ENCODE results near the gene MYOCOS. TPM values are rescaled to one million over a fixed set of nuclear protein-coding genes. Genes with fewer than 3 reads are reported as not detected.

The MYOCOS gene
- total RNA-seq, 1 experiment from 2014 or later, result not detected

GRCh38 chr1:171595324-171595723 lies 26.7 kb upstream of the MYOCOS start:
- Histone ChIP-seq H3K36me3 (ENCODE audit: control insufficient read depth in 1 of 2, insufficient read depth in 2 of 2, low read length in 2 of 2) (peaks cover 12 to 23% of the 10 kb centered on the region in 2 experiments), H4K20me1 (ENCODE audit: insufficient read depth) (no peaks in the 10 kb centered on the region), H3K4me1 (ENCODE audit: control insufficient read depth in 1 of 2, insufficient read depth in 2 of 2, low read length in 2 of 2) (no peaks in the 10 kb centered on the region), H2AFZ (ENCODE audit: low read depth, low read length, poor library complexity, severe bottlenecking) (no peak overlapping the region), H3K9me3 (ENCODE audit: control insufficient read depth in 1 of 2, insufficient read depth in 1 of 2, low read depth in 1 of 2, low read length in 2 of 2) (no peaks in the 10 kb centered on the region), H3K4me2 (ENCODE audit: low read length) (no peak overlapping the region), H3K9ac (ENCODE audit: low read length) (no peak overlapping the region), H3K27me3 (ENCODE audit: insufficient read depth, low read length) (no peaks in the 10 kb centered on the region), H3K27ac (ENCODE audit: low read depth, low read length) (no peak overlapping the region), H3K4me3 (replicated peaks in 1 of 2; ENCODE audit: low read depth in 1 of 2, low read length in 2 of 2) (no peak overlapping the region), H3K79me2 (ENCODE audit: insufficient read depth, low read length) (no peaks in the 10 kb centered on the region), H3K9me2 (ENCODE audit: insufficient read depth) (no peaks in the 10 kb centered on the region)
- POLR2A ChIA-PET, result no interaction called here
- CTCF ChIA-PET, result no interaction called here
- intact Hi-C loops (cut with micrococcal nuclease), result no loop called here
- RAD21 ChIA-PET (ENCODE audit: low non-redundant PET in 1 of 2, low total read pairs in 2 of 2, uncharacterized antibody in 2 of 2, unreplicated experiment in 2 of 2), result no interaction called here
- TF ChIP-seq CTCF (IDR thresholded peaks at IDR 0.05 in 2 of 3, conservative IDR thresholded peaks at IDR 0.05 in 1 of 3; ENCODE audit: borderline replicate concordance in 1 of 3, insufficient read depth in 1 of 3, low read depth in 2 of 3, low read length in 2 of 3), result no peak
- peak; percentile 13; the same call in 1 of the 2 replicates for TF ChIP-seq POLR2AphosphoS5 (IDR thresholded peaks at IDR 0.05; ENCODE audit: low read depth, low read length)
- no peak for TF ChIP-seq ZBTB33 (IDR thresholded peaks at IDR 0.05; ENCODE audit: extremely low read depth, insufficient replicate concordance, low read length)
- no peak for TF ChIP-seq SRF (IDR thresholded peaks at IDR 0.05; ENCODE audit: low read depth)
- TF ChIP-seq FOSL1 (IDR thresholded peaks at IDR 0.05; ENCODE audit: low read depth), result no peak
- TF ChIP-seq SIN3A (IDR thresholded peaks at IDR 0.05; ENCODE audit: low read depth), result no peak
- ATAC-seq (no peak), DNase-seq (ENCODE audit: low read depth, low spot score) (no peak)
- BruUV-seq (replicated peaks), result no TSS peak
